K562 (cell line): Measurements from ENCODE around the gene CSNK1G2. TPM values are rescaled to one million over a fixed set of nuclear protein-coding genes. Genes with fewer than 3 reads are reported as not detected.

ENCODE experiments used
- ATAC-seq: fragments of 200-7000 bp; cut with Tn5 transposase; 3 replicates; pipeline ENCODE4 v1.9.1; 2020; ENCODE audit warnings: moderate library complexity
- BruUV-seq: library from RNA; stranded (reverse); fragments of 400-500 nt; replicated peaks from 2 replicates; lab custom pipeline; 2021; lab: Mats Ljungman, UMichigan
- CTCF ChIA-PET: fragments of 300-600 bp; formaldehyde crosslinking; extraction: SDS; loops from one replicate; lab custom pipeline; 2021; ENCODE audit warnings: low intra/inter-chr PET ratio; lab: Yijun Ruan, JAX
- POLR2A ChIA-PET: fragments of 300-600, 350-650 bp; sonication (Branson Sonifier 250); formaldehyde crosslinking; extraction: SDS; loops from one replicate; lab custom pipeline; 2021; ENCODE audit warnings: antibody characterized with exemption, inconsistent platforms; lab: Yijun Ruan, JAX
- DNase-seq, 4 experiments: peaks; one replicate each; pipeline versions ENCODE4 v3.0.0 to v3.0.0-alpha.2; 2011 to 2018; ENCODE audit warnings: low spot score in 3 of 4, mixed read lengths in 3 of 4; ENCODE audit errors: extremely low read depth in 1 of 4
- FAIRE-seq: peaks from 2 replicates; lab custom pipeline; 2011; peaks lifted over from hg19 to GRCh38; lab: Jason Lieb, UNC
- H2AFZ ChIP-seq: 2 replicates; pipeline ENCODE4 v1.6.0; 2011; ENCODE audit warnings: low read depth, low read length, control low read depth, inconsistent platforms
- H3K27ac ChIP-seq: fragments of 200-600 bp; 3 replicates; pipeline ENCODE4 v1.8.0; 2011; ENCODE audit warnings: low read depth, mild to moderate bottlenecking, control low read depth, inconsistent platforms, low read length, moderate library complexity, mixed read lengths; ENCODE audit errors: extremely low read depth
- H3K27me3 ChIP-seq, 2 experiments: fragments of 300-600 bp in 1 of 2; 2 replicates in 1 of 2; 3 replicates in 1 of 2; pipeline versions ENCODE4 v1.6.0 to v1.8.0; 2011; ENCODE audit warnings: inconsistent platforms in 2 of 2, low read length in 2 of 2, mild to moderate bottlenecking in 1 of 2, mixed read lengths in 1 of 2, moderate library complexity in 1 of 2; ENCODE audit not compliant: control insufficient read depth in 2 of 2, insufficient read depth in 2 of 2
- H3K36me3 ChIP-seq: fragments of 300-600 bp; 3 replicates; pipeline ENCODE4 v1.8.0; 2011; ENCODE audit warnings: mild to moderate bottlenecking, low read length, inconsistent platforms; ENCODE audit not compliant: control insufficient read depth, insufficient read depth
- H3K4me1 ChIP-seq, 2 experiments: fragments of 200-600 bp in 1 of 2; replicated peaks in 1 of 2; 2 replicates in 1 of 2; 3 replicates in 1 of 2; pipeline versions ENCODE4 v1.5.1 to v1.8.0; 2011; ENCODE audit warnings: inconsistent platforms in 2 of 2, low read length in 2 of 2, mild to moderate bottlenecking in 1 of 2, mixed read lengths in 1 of 2, moderate library complexity in 1 of 2; ENCODE audit not compliant: control insufficient read depth in 2 of 2, insufficient read depth in 2 of 2
- H3K4me2 ChIP-seq: 2 replicates; pipeline ENCODE4 v1.6.1; 2011; ENCODE audit warnings: low read length, control low read depth, inconsistent platforms, mixed read lengths; ENCODE audit not compliant: insufficient read depth
- H3K4me3 ChIP-seq: fragments of 200-600 bp; sonication (generic), shearing (Covaris generic); 2 replicates; pipeline ENCODE4 v1.5.1; 2016; ENCODE audit warnings: control low read depth, inconsistent platforms
- H3K79me2 ChIP-seq: fragments of 200-600 bp; 3 replicates; pipeline ENCODE4 v1.8.0; 2011; ENCODE audit warnings: low read length, inconsistent platforms; ENCODE audit not compliant: control insufficient read depth, insufficient read depth
- H3K9ac ChIP-seq, 2 experiments: 2 replicates each; pipeline versions ENCODE4 v1.6.0 to v1.6.1; 2011; ENCODE audit warnings: low read depth in 2 of 2, low read length in 2 of 2, control low read depth in 1 of 2, inconsistent platforms in 1 of 2, mild to moderate bottlenecking in 1 of 2, mixed read lengths in 1 of 2; ENCODE audit not compliant: insufficient read depth in 1 of 2
- H3K9me1 ChIP-seq: one replicate; pipeline ENCODE4 v1.6.0; 2011; ENCODE audit warnings: inconsistent platforms, mild to moderate bottlenecking, low read length, moderate library complexity; ENCODE audit not compliant: control insufficient read depth, insufficient read depth
- H3K9me3 ChIP-seq: replicated peaks from 2 replicates; pipeline ENCODE4 v1.5.1; 2011; ENCODE audit warnings: low read depth, low read length, inconsistent platforms; ENCODE audit not compliant: control insufficient read depth, insufficient read depth
- H4K20me1 ChIP-seq: replicated peaks from 2 replicates; pipeline ENCODE4 v1.6.1; 2011; ENCODE audit warnings: low read length, inconsistent platforms, mixed read lengths; ENCODE audit not compliant: control insufficient read depth, insufficient read depth
- CHD2 ChIP-seq: IDR thresholded peaks from 2 replicates; pipeline ENCODE4 v1.6.1; 2011; ENCODE audit warnings: low read depth, low read length
- DNMT1 ChIP-seq: fragments of 450-650 bp; IDR thresholded peaks from 2 replicates; pipeline ENCODE4 v1.6.1; 2016; ENCODE audit warnings: antibody characterized with exemption, mild to moderate bottlenecking
- DPF2 ChIP-seq: fragments of 450-650 bp; IDR thresholded peaks from 2 replicates; pipeline ENCODE4 v1.6.1; 2016
- EGR1 ChIP-seq: fragments of 450-650 bp; conservative IDR thresholded peaks from 2 replicates; pipeline ENCODE4 v1.6.1; 2017; ENCODE audit warnings: mild to moderate bottlenecking
- HNRNPUL1 ChIP-seq: fragments of 200-400 bp; formaldehyde crosslinking; IDR thresholded peaks from 2 replicates; pipeline ENCODE4 v1.6.1; 2017; ENCODE audit warnings: low read length
- JUND ChIP-seq, 2 experiments: IDR thresholded peaks; 2 replicates in 1 of 2; 3 replicates in 1 of 2; pipeline ENCODE4 v1.6.1; 2011; ENCODE audit warnings: borderline replicate concordance in 2 of 2, low read depth in 2 of 2, low read length in 2 of 2, improper control_type of control experiment in 1 of 2, missing biosample characterization in 1 of 2, missing genetic modification characterization in 1 of 2, missing genetic modification reagents in 1 of 2
- KLF16 ChIP-seq: IDR thresholded peaks from 2 replicates; pipeline ENCODE4 v1.6.1; 2016; ENCODE audit warnings: antibody characterized with exemption
- KLF6 ChIP-seq: fragments of 250-450 bp; sonication (Bioruptor Pico); IDR thresholded peaks from 2 replicates; pipeline ENCODE4 v1.4.0; 2020; ENCODE audit warnings: mild to moderate bottlenecking, moderate library complexity, borderline replicate concordance
- MAFG ChIP-seq: fragments of 450-650 bp; conservative IDR thresholded peaks from 2 replicates; pipeline ENCODE4 v1.6.1; 2016; ENCODE audit warnings: missing genetic modification characterization, missing compliant biosample characterization
- MAFK ChIP-seq: IDR thresholded peaks from 2 replicates; pipeline ENCODE4 v1.6.1; 2011; ENCODE audit warnings: low read length, improper control_type of control experiment
- NFE2 ChIP-seq: IDR thresholded peaks from 2 replicates; pipeline ENCODE4 v1.6.1; 2014; ENCODE audit warnings: antibody characterized with exemption, low read depth
- NFXL1 ChIP-seq: fragments of 450-650 bp; formaldehyde crosslinking; IDR thresholded peaks from 2 replicates; pipeline ENCODE4 v1.4.0; 2021; ENCODE audit warnings: mild to moderate bottlenecking
- TAF15 ChIP-seq: fragments of 200-400 bp; formaldehyde crosslinking; IDR thresholded peaks from 2 replicates; pipeline ENCODE4 v1.6.1; 2017; ENCODE audit warnings: mild to moderate bottlenecking, low read depth, low read length, moderate library complexity
- THAP12 ChIP-seq: fragments of 250-450 bp; sonication (Bioruptor Pico); IDR thresholded peaks from 2 replicates; pipeline ENCODE4 v1.9.0; 2021; ENCODE audit warnings: mild to moderate bottlenecking, inconsistent platforms
- ZBTB7A ChIP-seq: IDR thresholded peaks from 2 replicates; pipeline ENCODE4 v1.6.1; 2011; ENCODE audit warnings: low read depth, mild to moderate bottlenecking, low read length, moderate library complexity, borderline replicate concordance; ENCODE audit not compliant: control insufficient read depth
- ZNF280A ChIP-seq: fragments of 450-650 bp; IDR thresholded peaks from 2 replicates; pipeline ENCODE4 v1.6.1; 2018; ENCODE audit warnings: mild to moderate bottlenecking, low read depth; ENCODE audit not compliant: partially characterized antibody
- ZNF316 ChIP-seq: fragments of 450-650 bp; IDR thresholded peaks from 2 replicates; pipeline ENCODE4 v1.6.1; 2016
- ZNF507 ChIP-seq: conservative IDR thresholded peaks from 2 replicates; pipeline ENCODE4 v1.6.1; 2017; ENCODE audit warnings: missing genetic modification characterization, missing compliant biosample characterization
- ZNF707 ChIP-seq: fragments of 250-450 bp; sonication (Bioruptor Pico); conservative IDR thresholded peaks from 2 replicates; pipeline ENCODE4 v1.8.0; 2022; ENCODE audit warnings: inconsistent platforms, mild to moderate bottlenecking, moderate library complexity
- WGBS: fragments of 100-300 bp; shearing (Covaris generic); methylation state at CpG from one replicate; pipeline ENCODE4 v1.1.6; 2016; ENCODE audit warnings: low coverage, mixed read lengths; ENCODE audit not compliant: insufficient coverage; ENCODE audit errors: missing lambda C conversion rate; 5-methylcytosine and 5-hydroxymethylcytosine counted together
- in situ Hi-C: fragments of 300-500 bp; cut with MboI; formaldehyde crosslinking; loops from 4 replicates; pipeline ENCODE4 v1.15.0; 2018; ENCODE audit warnings: inconsistent platforms, mixed read lengths
- intact Hi-C: fragments of 100-400 bp; cut with micrococcal nuclease; formaldehyde crosslinking; loops from 2 replicates; pipeline ENCODE4 v1.14.2; 2022
- polyA plus RNA-seq, 8 experiments: library from polyadenylated mRNA; depleted of rRNA in 4 of 8; stranded (reverse) in 5 of 8; unstranded in 3 of 8; fragments of >200 nt; fragmentation: Nextera tagmentation in 2 of 8; fragmentation: Illumina TruSeq in 1 of 8; extraction: Ambion mirVana in 2 of 8; extraction: Trizol in 1 of 8; gene quantifications; 2 replicates each; pipeline versions ENCODE4 v1.2.1 to v1.2.3, GENCODE V29; 2011 to 2014; ENCODE audit warnings: inconsistent platforms in 1 of 8, missing spikeins in 1 of 8
- total RNA-seq, 7 experiments: library from RNA; depleted of rRNA in 6 of 7; stranded (reverse); fragments of >200 nt in 6 of 7; fragmentation: Illumina TruSeq in 2 of 7; extraction: Trizol in 2 of 7; gene quantifications; 2 replicates each; pipeline versions ENCODE4 v1.2.1 to v1.2.3, GENCODE V29; 2011 to 2021; ENCODE audit warnings: low replicate concordance in 1 of 7

CSNK1G2 gene
- total and polyA plus RNA-seq, 9 of the 15 experiments (the other 6 are each of a cell fraction or from before 2014, with no cell fraction given) = 0.48 to 119 (median 49.5) TPM

DNA sequence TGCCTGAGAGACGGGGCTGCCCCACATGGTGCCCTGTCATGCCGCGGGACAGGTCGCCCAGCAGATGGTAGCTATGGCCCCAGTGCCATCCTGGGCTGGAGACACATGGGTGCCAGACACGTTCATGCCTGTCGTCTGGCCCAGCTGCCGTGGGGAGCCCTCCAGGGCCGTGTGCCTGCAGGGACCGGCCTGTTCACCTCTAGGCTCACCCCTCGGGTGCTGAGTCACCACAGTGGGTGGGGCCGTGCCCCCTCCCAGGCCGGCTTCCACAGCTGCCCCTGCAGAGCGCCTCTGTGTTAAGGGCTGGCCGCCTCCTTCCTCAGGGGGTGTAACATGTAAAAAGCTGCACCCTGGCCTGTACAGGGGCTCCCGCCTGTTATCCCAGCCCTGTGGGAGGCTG lies 36.1 kb downstream of the CSNK1G2 start:
- Histone ChIP-seq H3K36me3 (peaks cover 73% of the 10 kb centered on the region; the same call in 2 of the 3 replicates), H3K9me1 (no peaks in the 10 kb centered on the region), H4K20me1 (0 out of 2 replicates have a peak, but pooled peaks cover 10% of the 10 kb centered on the region), H3K9me3 (no peaks in the 10 kb centered on the region), H3K4me3 (no peak overlapping the region), H3K9ac (peak overlapping the region in 1 of 2 experiments; percentile 87; a peak in 2 of 4 replicates), H3K4me1 (peaks cover 4 to 49% of the 10 kb centered on the region in 2 experiments; a peak in 4 of 5 replicates), H3K4me2 (no peak overlapping the region), H3K27ac (peak overlapping the region; percentile 17; the same call in 2 of the 3 replicates), H3K79me2 (peaks cover 39% of the 10 kb centered on the region), H2AFZ (no peak overlapping the region), H3K27me3 (no peaks in the 10 kb centered on the region)
- POLR2A ChIA-PET = interaction anchor here (0.5 kb wide), 1 partner anchor 41 kb away, joined by 3 read pairs; no protein-coding TSS in a partner anchor
- in situ Hi-C loops = no loop called here
- 63% methylated on average over 11 of the region's 15 CpGs for WGBS
- peak; percentile 97 for ATAC-seq
- DNase-seq = peak; percentile 73 to 86 (median 78)
- intact Hi-C loops = no loop called here
- peak; percentile 75 for FAIRE-seq
- BruUV-seq = no TSS peak
- CTCF ChIA-PET = no interaction called here
- no peak for TF ChIP-seq KLF6 (CRISPR knock-in tag)
- peak; percentile 44; the same call in 1 of the 2 replicates for TF ChIP-seq MAFK
- TF ChIP-seq JUND (IDR thresholded peaks at IDR 0.05; ENCODE audit: borderline replicate concordance, low read depth, low read length) = peak; percentile 54; the same call in 1 of the 2 replicates
- TF ChIP-seq JUND (tag; IDR thresholded peaks at IDR 0.05; ENCODE audit: borderline replicate concordance, low read depth, low read length) = peak; percentile 47; the same call in 1 of the 3 replicates
- TF ChIP-seq HNRNPUL1 = no peak
- no peak for TF ChIP-seq CHD2
- peak; percentile 32; the same call in 1 of the 2 replicates for TF ChIP-seq EGR1
- peak; percentile 78; the same call in 1 of the 2 replicates for TF ChIP-seq ZBTB7A
- TF ChIP-seq KLF16 = no peak
- peak; percentile 16; the same call in 1 of the 2 replicates for TF ChIP-seq MAFG (tag)
- TF ChIP-seq ZNF507 = no peak
- 0 out of 2 replicates have a peak, but pooled peaks have one; percentile 26 for TF ChIP-seq DPF2
- no peak for TF ChIP-seq TAF15
- no peak for TF ChIP-seq NFXL1 (CRISPR knock-in tag)
- TF ChIP-seq ZNF316 = peak; percentile 69
- TF ChIP-seq NFE2 = peak; percentile 91
- no peak for TF ChIP-seq ZNF280A
- TF ChIP-seq ZNF707 (CRISPR knock-in tag) = no peak
- TF ChIP-seq DNMT1 = no peak
- TF ChIP-seq THAP12 = no peak
